Measurements from ENCODE around the gene HSBP1.

HSBP1 gene

DNA sequence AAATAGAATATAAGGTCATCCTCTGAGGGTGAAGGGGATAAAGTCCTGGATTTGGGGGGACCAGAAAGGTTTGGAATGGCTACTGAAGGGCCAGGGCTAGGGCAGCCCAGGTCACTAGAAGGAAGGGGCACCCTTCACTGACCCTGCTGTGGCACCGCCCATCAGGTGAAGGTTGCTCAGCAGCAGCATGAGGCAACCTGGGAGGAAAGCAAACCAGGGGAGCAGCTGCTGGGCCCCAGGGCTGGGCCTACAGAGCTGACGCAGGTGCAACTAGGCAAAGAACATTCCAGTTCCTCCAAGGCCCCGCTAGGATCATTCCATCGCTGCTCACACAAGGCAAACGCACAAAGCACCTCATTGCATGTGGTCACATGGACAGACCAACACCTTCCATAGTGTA is 3.4 kb upstream of the HSBP1 start:
- DNase-seq = no peak

GRCh38 chr16:83806036-83806435 is 1.7 kb upstream of the HSBP1 start:
- no peak for DNase-seq

DNA sequence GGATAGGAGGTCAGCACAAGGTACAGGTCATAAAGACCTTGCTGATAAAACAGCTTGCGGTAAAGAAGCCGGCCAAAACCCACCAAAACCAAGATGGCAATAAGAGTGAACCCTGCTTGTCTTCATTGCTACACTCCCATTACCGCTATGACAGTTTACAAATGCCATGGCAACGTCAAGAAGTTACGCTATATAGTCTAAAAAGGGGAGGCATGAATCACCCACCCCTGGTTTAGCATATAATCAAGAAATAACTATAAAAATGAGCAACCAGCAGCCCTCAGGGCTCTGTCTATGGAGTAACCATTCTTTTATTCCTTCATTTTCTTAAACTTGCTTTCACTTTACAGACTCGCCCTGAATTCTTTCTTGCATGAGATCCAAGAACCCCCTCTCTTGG is 1.0 kb upstream of the HSBP1 start:
- no peak for DNase-seq

GRCh38 chr16:83807327-83807709 is 460 bp upstream of the HSBP1 start:
- DNase-seq = no peak

- DNase-seq = no peak
Measured at GRCh38 chr16:83808573-83809014, 816 bp downstream of the HSBP1 start.

- no peak for DNase-seq
Measured at GRCh38 chr16:83809092-83809491, 1.3 kb downstream of the HSBP1 start.

DNA sequence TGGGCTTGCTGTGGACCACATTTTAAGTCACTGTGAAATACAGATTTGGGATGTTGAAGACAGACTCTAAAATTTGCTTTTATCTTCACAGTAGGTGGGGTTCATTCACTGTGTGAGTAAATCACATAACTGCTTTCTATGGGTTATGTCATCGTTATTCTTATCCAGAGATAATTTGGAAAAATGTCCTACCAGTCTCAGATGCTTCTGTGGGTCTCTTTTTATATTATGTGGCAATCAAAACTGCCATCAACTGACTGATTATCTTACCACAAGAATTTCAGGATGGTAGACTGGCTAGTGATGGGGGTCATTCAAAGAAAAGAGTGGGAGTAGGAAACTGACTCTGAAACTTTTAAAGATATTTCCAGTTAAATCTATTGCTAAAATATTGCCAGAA is 3.1 kb downstream of the HSBP1 start:
- no peak for DNase-seq

DNA sequence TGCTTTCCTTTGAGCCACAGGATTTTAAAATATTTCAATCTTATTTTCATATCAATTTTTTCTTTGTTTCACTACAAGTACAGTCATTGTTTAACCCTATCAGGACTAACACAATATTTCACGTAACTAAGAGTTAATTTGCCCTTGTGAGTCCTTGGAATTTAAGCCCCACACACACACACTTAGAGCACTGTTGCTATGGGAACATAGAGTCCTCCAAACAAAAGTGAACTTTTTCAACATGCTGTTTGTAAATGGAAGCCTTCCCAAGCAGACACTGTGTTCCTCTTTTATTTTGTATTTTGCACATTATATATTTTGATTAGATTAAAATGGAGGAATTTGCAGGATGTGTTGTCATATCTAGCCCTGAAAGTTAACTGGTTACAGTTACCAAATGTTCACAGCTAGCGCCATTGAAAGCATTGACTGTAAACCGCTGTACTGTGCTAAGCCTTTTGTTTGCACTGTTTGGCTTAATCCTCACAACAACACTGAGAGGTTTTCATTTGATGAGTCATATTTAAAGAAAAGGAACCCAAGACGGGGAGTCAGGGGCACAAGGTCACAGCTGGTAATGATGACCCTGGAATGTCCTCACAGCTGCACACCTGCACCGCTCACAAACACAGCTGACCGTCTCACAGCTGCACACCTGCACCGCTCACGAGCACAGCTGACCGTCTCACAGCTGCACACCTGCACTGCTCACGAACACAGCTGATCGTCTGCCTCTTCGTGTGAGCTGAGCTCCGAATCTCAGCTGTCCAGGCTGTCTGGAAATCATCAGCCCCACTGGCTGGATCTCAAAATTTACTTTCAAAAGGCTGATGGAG is 6.3 kb downstream of the HSBP1 start:
- peak; percentile 37 for DNase-seq

GRCh38 chr16:83814659-83814985 is 6.8 kb downstream of the HSBP1 start:
- no peak for DNase-seq

- DNase-seq = no peak
Measured at GRCh38 chr16:83817022-83817421, 9.2 kb downstream of the HSBP1 start.

DNA sequence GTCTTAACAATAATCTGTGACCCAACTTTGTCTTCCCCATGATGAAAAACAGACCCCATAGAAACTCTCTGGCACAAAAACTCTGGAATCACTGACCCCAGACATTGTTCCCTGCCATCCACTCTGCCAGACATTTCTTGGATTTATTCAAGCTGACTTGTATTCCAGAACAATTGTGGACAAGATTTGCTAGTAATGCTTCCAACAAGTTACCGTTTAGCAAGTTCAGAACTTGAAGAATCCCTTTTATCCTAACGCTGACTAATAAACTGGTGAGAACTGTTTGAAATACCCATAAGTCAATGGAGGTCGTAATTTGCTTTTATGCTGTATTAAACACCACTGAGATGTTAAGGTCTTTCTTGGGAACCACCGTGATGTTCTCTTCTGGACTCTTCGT is 10.5 kb downstream of the HSBP1 start:
- DNase-seq = no peak

DNA sequence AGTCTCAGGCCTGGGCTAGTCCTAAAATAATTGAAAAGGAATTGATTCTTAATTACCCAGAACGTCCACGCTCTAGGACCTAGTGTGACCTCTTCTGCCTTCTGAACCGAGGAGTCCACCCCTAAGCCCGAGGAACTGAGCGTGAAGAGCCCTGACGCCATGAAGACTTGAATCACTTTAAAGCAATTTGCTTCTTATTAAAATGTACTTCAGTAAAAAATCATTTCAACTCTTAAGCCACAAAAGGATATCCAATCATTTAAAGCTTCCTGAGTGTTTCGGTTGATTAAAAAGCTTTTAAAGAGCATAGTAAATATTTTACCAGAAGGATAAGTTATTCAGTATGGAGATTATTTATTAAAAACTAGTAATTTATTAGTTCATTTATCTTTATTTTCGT is 11.6 kb downstream of the HSBP1 start:
- DNase-seq = no peak

DNA sequence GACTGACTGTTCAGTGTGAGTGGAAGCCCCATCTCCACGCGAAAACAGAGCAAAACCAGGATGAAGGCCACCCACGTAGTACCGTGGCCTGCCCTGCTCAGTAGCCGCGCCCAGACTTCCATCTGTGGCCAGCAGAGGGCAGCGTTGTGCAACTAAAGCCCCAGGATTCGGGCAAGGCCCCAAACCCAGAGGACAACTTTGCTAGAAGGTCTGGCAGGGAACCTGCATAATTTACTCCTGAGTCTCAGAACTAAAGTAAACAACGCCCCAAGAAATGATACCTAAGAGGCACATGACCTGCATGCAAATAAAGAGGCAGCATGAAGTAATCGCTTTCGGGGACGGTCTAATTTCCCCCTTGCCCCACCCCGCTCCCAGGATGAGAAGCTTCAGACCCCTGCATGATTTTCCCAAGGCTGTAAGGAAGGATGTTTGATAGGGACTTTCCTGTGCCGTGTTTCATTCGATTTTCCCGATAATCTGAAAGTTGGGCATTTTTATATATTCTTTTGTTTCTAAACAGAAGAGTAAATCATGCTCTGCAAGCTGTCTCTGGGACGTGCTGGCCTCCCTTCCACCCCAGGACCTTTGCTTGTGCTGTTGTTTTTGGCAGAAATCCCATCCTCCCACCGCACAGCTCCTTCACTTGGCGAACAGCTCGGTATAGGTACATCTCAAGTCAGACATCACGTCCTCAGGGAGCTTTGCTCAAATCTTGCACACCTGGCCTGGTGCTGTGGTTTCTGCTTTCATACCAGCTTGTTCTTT is 18.6 kb downstream of the HSBP1 start:
- peak; percentile 28 for DNase-seq

- DNase-seq = no peak
Measured at GRCh38 chr16:83830091-83830768, 22.5 kb downstream of the HSBP1 start.

DNA sequence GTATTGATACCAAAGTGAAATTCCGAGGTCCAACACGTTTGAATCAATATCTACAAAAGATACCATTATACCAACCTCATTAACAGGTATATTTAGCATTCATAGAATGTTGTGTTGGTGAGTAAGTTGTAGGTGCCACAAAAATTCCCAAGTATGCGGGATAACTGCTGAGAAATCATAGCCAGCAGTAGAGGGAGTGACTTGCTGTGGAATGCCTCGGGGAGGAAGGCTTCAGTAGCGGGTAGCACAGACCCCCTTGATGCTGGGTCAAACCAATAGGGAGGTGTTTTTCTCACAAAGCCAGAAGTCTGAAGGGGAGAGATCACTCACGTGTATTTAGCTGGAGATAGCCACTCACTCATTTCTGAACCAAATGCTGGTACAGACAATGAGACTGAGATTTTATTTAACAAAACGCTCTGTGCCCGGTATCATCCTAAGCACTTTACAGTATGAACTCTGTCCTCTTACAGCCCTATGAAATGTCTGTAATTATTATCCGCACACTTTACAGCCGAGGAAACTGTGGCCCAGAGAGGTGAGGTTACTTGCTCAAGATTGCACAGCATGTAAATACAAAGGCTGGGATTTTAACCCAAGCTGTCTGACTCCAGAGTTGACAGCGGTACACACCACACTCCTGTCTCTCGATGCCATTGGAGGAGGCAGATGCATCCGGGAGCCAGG is 23.1 kb downstream of the HSBP1 start:
- no peak for DNase-seq

DNA sequence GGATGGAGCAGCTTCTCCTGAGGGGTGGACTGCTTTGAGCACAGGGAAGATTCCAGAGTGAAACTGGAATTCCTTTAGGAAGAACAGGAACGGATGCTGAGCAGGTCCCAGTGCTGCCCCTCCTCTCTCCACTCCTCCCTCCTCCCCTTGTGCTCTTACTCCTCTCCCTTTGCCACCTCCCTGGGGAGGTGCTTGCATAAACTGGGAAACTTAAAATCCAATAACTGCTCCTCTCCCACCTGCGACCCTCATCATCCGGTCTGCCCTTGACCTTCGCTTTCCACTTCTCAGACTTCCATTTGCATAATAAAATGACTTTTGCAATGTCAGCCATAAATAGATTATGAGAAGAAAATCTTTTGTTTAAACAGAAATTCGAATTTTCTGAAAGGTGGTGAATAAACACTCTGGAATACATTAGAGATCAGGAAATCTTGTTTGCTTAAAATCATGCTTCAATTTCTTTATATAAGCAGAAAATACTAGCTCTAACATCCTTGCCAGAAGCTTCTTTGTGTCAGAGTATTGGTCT is 23.7 kb downstream of the HSBP1 start:
- no peak for DNase-seq

DNA sequence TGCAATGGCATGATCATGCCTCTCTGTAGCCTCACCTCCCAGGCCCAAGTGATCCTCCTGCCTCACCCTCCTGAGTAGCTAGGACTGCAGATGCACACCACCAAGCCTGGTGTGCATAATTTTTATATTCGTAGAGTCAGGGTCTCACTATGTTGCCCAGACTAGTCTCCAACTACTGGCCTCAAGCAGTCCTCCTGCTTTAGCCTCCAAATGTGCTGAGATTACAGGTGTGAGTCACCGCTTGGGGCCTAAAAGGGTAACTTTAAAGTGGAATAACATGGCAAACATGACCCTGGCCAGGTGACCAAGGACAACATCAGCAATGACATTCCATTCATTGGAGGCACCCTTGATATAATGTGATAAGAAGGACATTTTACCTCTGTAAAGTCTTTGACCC is 26.1 kb downstream of the HSBP1 start:
- no peak for DNase-seq

GRCh38 chr16:83835586-83836566 is 28.1 kb downstream of the HSBP1 start:
- no peak for DNase-seq

DNA sequence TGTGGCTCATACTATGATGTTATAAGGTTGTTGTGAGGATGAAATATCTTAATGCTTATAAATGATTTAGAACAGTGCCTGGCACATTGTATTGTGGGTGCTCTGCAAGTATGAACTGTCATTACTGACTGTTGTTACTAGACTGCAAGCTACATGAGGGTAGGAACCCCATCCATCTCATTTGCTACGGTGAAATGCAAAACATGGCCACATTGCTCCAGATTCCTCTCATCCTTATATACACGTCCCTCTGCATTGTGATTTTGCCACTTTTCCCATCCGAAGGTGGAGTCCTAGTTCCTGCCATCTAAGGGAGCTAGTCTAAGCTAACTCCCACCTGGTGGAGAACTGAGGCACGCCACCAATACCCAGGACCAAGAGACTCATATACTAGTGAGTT is 29.8 kb downstream of the HSBP1 start:
- no peak for DNase-seq

- no peak for DNase-seq
Measured at GRCh38 chr16:83838151-83838550, 30.4 kb downstream of the HSBP1 start.

- no peak for DNase-seq
Measured at GRCh38 chr16:83839561-83839960, 31.8 kb downstream of the HSBP1 start.

Measured in NCI-H2227 treated with DMSO at 0.1 percent for 48 hours (cell line).